Thyroid gland (tissue), 4 donors: ENCODE data around the gene PTPN3.
A peak's percentile ranks its signal among the peaks of the same experiment; 100 is the strongest.

Experiments
- POLR2A ChIP-seq, 2 donors: fragments of 450-650 bp; IDR thresholded peaks; one replicate each; pipeline ENCODE4 v1.6.1; 2017; ENCODE audit warnings: antibody characterized with exemption in 2 of 2, mild to moderate bottlenecking in 2 of 2, moderate library complexity in 1 of 2
- TF ChIP-seq, protein P1 (sequence below), 6 experiments: fragments of 200-600 bp in 3 of 6; fragments of 450-650 bp in 3 of 6; sonication (generic) in 3 of 6; IDR thresholded peaks; one replicate each; pipeline ENCODE4 v1.5.1; 2016 to 2019; ENCODE audit warnings: antibody characterized with exemption in 6 of 6, mild to moderate bottlenecking in 2 of 6, inconsistent platforms in 1 of 6, moderate library complexity in 1 of 6

DNA sequence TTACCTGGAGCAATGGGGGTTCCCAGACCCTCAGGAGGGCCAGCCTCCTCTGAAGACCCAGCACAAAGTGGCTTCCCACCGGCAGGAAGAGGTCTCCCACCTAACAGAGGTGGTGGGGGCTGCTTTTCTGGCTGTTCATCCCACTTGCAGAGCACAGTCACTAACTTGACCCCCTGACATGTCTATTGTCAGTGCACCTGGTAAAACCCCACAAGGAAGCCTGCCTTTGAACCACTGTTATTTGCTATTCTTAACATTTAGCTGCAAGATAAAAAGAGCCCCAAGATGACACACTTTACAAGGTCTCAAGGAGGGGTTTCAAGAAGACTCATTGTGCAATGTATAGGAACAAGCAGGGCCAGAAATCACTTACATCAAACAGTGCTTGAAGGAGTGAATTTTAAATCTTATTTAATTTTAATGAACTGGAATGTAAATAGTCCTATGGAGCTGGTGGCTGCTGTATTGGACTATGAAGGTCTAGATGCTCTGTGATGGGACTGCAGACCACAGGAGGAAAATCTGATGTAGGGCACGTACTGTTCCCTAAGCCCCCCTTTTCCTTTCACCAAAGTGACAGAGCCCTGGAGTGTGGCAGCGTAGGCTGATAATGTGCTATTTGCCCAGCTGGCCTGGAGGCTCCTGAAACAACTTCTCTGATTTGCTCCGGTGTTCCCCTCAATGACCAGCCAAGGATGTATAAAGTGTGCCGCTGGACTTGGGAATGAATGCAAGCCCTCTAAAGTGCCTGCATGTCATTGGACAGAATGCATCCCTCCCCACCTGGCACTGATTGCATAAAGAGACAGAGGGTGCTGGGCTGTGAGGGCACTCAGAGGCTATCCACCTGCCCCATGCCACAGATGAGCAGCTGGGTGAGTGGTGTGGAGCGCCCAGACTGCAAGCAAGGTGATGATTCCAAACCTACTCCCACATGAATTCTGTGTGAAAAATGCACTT is 80.2 kb downstream of the PTPN3 start:
- TF ChIP-seq, protein P1, sequence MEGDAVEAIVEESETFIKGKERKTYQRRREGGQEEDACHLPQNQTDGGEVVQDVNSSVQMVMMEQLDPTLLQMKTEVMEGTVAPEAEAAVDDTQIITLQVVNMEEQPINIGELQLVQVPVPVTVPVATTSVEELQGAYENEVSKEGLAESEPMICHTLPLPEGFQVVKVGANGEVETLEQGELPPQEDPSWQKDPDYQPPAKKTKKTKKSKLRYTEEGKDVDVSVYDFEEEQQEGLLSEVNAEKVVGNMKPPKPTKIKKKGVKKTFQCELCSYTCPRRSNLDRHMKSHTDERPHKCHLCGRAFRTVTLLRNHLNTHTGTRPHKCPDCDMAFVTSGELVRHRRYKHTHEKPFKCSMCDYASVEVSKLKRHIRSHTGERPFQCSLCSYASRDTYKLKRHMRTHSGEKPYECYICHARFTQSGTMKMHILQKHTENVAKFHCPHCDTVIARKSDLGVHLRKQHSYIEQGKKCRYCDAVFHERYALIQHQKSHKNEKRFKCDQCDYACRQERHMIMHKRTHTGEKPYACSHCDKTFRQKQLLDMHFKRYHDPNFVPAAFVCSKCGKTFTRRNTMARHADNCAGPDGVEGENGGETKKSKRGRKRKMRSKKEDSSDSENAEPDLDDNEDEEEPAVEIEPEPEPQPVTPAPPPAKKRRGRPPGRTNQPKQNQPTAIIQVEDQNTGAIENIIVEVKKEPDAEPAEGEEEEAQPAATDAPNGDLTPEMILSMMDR (IDR thresholded peaks at IDR 0.05): no peak
- peak in 1 of 2 donors; percentile 46 for TF ChIP-seq POLR2A (IDR thresholded peaks at IDR 0.05)
